SK-N-SH (cell line): Measurements from ENCODE around the gene TUBGCP5.
A peak's percentile ranks its signal among the peaks of the same experiment; 100 is the strongest.

Experiments used
- CHD2 ChIP-seq: fragments of 150-350 bp; IDR thresholded peaks from 2 replicates; pipeline ENCODE4 v1.6.1; 2018; ENCODE audit warnings: low read length; ENCODE audit not compliant: partially characterized antibody
- JUND ChIP-seq: IDR thresholded peaks from 2 replicates; pipeline ENCODE4 v1.4.0; 2012
- POLR2AphosphoS5 ChIP-seq: IDR thresholded peaks from 2 replicates; pipeline ENCODE4 v1.6.1; 2012; ENCODE audit warnings: low read depth, low read length
- RAD21 ChIP-seq: IDR thresholded peaks from 2 replicates; pipeline ENCODE4 v1.6.1; 2012; ENCODE audit warnings: mild to moderate bottlenecking, low read length
- TAF1 ChIP-seq: IDR thresholded peaks from 2 replicates; pipeline ENCODE4 v1.6.1; 2012; ENCODE audit warnings: low read depth, mild to moderate bottlenecking, low read length, moderate library complexity, borderline replicate concordance
- TF ChIP-seq, protein P1 (sequence below): fragments of 200-600 bp; sonication (generic); IDR thresholded peaks from 2 replicates; pipeline ENCODE4 v1.6.1; 2017; ENCODE audit warnings: antibody characterized with exemption, mild to moderate bottlenecking, moderate library complexity
- TF ChIP-seq, protein P2 (sequence below): fragments of 150-350 bp; IDR thresholded peaks from 2 replicates; pipeline ENCODE4 v1.6.1; 2017; ENCODE audit warnings: antibody characterized with exemption, low read length, low read depth, borderline replicate concordance
- TF ChIP-seq, protein P3 (sequence below): IDR thresholded peaks from 2 replicates; pipeline ENCODE4 v1.4.0; 2012; ENCODE audit warnings: low read depth, borderline replicate concordance

DNA sequence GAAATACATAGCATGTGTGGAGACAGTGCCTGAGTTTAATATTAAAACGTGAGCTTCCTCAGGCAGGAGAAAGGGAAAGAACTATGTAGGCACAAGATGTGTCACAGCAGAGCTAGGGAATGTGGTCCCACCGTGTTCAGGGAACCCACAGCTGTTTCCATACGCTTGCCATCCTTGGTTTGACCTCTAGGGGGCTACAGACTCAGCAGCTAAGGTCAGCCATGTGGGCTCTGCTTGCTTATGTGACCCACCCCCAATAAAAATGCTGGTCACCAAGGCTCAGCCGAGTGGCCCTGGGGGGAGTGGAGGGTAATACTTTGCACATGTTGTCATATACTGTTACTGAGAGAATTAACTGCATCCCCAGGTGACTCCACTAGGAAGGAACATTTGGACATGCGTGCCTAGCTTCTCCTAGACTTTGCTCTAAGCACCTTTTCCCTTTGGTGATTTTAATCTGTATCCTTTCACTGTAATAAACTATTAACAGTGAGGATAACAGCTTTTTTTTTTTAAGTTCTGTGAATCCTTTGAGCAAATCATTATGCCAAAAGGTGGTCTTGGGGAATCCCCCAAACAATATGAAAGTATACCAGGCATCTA is 3.3 kb downstream of the TUBGCP5 start:
- TF ChIP-seq JUND (no peak), CHD2 (no peak), TAF1 (no peak), RAD21 (peak; percentile 52), POLR2AphosphoS5 (no peak)
- TF ChIP-seq, protein P1, sequence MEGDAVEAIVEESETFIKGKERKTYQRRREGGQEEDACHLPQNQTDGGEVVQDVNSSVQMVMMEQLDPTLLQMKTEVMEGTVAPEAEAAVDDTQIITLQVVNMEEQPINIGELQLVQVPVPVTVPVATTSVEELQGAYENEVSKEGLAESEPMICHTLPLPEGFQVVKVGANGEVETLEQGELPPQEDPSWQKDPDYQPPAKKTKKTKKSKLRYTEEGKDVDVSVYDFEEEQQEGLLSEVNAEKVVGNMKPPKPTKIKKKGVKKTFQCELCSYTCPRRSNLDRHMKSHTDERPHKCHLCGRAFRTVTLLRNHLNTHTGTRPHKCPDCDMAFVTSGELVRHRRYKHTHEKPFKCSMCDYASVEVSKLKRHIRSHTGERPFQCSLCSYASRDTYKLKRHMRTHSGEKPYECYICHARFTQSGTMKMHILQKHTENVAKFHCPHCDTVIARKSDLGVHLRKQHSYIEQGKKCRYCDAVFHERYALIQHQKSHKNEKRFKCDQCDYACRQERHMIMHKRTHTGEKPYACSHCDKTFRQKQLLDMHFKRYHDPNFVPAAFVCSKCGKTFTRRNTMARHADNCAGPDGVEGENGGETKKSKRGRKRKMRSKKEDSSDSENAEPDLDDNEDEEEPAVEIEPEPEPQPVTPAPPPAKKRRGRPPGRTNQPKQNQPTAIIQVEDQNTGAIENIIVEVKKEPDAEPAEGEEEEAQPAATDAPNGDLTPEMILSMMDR = peak; percentile 74
- TF ChIP-seq, protein P2, sequence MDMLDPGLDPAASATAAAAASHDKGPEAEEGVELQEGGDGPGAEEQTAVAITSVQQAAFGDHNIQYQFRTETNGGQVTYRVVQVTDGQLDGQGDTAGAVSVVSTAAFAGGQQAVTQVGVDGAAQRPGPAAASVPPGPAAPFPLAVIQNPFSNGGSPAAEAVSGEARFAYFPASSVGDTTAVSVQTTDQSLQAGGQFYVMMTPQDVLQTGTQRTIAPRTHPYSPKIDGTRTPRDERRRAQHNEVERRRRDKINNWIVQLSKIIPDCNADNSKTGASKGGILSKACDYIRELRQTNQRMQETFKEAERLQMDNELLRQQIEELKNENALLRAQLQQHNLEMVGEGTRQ = no peak
- TF ChIP-seq, protein P3, sequence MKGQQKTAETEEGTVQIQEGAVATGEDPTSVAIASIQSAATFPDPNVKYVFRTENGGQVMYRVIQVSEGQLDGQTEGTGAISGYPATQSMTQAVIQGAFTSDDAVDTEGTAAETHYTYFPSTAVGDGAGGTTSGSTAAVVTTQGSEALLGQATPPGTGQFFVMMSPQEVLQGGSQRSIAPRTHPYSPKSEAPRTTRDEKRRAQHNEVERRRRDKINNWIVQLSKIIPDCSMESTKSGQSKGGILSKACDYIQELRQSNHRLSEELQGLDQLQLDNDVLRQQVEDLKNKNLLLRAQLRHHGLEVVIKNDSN = no peak
